GM18858 (cell line): ENCODE results near the gene OR2AT4.
"Not testable (repeated sequence)": the region's sequence is repeated elsewhere in the genome, so short reads cannot be mapped to it uniquely, and the experiment has no call there.

ENCODE experiments used
- ATAC-seq: cut with Tn5 transposase; IDR thresholded peaks from one replicate; pipeline ENCODE4 v1.9.1; 2021; ENCODE audit not compliant: unreplicated experiment

Gene OR2AT4

DNA sequence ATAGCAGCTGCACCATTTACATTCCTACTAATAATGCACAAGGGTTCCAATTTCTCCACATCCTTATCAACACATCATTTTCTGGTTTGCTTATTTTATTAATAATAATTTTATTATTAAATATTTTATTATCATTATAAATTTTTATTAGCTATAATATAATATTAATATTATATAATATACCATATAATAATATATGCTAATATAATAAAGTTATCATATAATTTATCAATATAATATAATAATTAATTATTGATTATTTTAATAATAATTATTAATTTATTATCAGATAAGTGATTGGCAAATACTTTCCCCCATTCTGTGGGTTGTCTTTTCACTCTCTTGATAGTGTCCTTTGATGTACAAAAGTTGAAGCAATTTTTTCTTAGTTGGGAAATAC, 27.7 kb downstream of the OR2AT4 start:
- ATAC-seq = no peak

DNA sequence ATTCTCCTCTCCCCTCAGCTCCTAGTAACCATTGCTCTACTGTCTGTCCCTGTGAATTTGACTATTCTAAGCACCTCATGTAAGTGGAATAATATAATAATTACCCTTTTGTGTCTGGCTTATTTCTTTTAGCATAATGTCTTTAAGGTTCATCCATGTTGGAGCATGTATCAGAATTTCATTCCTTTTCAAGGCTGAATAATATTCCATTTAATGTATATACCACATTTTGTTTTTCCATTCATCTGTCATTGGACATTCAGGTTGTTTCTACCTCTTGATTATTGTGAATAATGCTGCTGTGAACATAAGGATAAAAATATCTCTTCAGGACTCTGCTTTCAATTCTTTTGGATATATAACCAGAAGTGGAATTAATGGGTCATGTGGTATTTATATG, 28.1 kb downstream of the OR2AT4 start:
- no peak for ATAC-seq

DNA sequence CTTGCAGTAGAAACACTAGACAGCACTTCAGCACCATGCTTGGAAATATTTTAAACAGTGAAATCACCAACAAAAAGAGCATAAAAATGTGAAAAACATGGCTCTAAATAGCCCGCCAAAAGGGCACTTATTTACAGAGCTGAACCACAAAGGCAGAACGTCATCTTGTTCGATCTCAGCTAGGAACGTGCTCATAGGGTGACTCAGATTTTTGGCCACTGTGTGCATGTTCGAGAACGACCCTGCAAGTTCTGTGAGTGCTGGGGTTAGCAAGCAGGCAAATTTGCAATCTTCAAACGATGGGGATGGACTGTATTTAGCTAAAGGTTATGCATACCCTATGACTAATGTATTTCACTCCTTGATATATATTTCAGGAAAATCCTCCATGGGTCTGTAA, 30.6 kb downstream of the OR2AT4 start:
- ATAC-seq = no peak

DNA sequence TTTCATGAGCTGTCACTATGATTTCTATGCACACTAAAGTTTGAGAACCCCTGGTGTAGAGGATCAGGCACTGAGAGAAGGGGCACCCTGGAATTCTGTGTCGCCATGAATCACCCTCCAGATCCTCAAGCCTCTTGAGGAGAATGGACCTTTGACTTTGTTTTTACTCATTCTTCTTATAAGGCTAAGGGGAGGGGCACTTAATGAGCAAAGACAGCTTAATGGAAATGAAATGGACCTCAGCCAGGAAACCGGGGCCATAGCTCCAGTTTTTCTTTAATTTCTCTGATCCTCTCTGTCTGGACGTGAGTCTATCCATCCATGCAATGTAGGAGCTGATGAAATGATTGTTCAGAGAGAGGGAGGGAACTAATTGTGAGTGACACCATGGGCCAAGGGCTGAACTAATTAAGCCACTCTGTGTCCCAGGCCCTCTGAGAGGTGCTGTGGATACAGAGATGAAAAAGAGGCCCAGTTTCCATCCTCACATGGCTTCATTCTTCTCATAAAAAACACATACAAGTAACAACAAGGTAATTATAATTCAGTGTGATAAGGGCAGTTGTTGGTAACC, 32.8 kb downstream of the OR2AT4 start:
- no peak for ATAC-seq

DNA sequence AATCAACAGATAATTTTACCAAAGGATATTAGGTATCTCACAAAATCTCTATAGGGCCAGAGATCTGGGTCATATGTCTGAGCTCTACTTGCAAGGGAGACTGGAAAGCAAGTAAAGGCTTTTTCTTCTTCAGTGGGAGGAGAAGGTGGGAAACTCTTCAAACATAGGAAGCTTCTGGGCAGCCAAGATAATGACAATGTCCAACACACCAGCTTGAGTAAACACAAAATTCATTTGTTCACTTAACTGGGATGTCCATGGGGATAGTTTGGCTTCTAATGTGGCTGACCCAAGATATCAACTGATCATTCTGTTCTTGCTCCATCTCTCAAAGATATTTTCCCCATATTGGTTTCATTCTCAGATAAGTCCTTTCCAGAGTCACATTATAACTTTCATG, 37.4 kb downstream of the OR2AT4 start:
- ATAC-seq = no peak

DNA sequence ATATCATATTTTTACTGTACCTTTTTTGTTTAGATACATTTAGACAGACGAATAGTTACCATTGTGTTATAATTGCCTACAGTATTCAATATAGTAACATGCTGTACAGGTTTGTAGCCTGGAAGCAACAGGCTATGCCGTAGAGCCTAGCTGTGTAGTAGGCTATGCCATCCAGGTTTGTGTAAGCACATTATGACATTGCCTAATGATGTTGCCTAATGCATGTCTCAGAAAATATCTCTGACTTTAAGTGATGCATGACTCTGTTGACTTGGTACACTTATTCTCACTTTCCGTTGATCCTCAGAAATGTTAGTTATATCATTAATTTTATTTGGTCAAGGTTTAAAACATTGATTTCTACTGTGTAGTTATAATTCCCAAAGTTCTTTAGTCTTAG, 39.9 kb downstream of the OR2AT4 start:
- ATAC-seq = no peak

DNA sequence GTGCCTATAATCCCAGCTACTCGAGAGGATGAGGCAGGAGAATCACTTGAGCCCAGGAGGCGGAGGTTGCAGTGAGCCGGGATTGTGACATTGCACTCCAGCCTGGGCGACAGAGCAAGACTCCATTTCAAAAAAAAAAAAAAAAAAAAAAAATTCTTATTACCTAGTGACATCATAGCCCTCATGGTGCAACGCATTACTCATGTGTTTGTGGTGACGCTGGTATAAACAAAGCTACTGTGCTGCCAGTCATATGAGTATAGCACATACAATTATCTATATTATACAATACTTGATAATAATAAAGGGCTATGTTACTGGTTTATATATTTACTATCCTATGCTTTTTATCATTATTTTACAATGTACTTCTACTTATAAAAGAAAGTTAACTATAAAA, 41.2 kb downstream of the OR2AT4 start:
- ATAC-seq = no peak

DNA sequence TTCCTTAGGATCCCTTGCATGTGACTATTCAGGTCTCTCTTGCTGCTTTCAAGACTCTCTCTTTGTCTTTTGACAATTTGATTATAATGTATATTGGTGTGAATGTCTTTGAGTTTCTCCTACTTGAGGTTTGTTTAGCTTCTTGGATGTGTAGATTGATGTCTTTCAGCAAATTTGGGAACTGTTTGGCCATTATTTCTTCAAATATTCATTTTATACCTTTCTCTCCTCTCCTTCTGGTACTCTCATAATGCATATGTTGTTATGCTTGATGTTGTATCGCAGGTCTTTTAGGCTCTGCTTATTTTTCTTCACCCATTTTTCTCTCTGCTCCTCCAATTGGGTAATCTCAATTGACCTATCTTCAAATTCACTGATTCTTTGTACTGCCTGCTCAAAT, 44.2 kb downstream of the OR2AT4 start:
- no peak for ATAC-seq

DNA sequence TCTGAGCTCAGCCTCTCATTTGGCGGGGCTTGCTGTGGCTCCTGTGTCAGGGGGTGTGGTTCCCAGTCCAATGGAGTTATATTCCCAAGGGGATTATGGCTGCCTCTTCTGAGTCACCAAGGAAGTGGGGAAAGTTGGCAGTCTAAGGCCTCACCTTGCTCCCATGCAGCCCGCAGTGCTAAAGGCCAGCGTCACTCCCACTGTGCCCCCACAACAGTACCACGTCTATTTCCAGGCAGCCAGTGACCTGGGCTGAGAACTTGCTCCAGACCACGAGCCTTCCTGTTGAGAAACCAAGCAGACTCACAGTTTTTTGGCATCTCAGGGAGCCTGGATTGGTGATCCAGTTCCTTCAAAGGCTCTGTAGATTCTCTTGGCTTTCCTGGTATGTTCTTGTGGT, 45.6 kb downstream of the OR2AT4 start:
- no peak for ATAC-seq

DNA sequence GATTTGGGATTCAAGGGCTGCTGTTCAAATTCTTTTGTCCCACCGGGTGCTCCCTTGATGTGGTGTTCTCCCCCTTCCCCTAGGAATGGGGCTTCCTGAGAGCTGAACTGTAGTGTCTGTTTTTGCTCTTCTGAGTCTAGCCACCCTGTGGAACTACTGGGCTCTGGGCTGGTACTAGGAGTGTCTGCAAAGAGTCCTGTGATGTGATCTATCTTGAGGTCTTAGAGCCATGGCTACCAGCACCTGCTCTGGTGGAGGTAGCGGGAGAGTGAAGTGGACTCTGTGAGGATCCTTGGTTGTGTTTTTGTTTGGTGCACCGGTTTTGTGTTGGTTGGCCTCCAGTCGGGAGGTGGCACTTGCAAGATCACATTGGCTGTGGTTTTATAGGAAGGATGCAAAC, 46.2 kb downstream of the OR2AT4 start:
- no peak for ATAC-seq

DNA sequence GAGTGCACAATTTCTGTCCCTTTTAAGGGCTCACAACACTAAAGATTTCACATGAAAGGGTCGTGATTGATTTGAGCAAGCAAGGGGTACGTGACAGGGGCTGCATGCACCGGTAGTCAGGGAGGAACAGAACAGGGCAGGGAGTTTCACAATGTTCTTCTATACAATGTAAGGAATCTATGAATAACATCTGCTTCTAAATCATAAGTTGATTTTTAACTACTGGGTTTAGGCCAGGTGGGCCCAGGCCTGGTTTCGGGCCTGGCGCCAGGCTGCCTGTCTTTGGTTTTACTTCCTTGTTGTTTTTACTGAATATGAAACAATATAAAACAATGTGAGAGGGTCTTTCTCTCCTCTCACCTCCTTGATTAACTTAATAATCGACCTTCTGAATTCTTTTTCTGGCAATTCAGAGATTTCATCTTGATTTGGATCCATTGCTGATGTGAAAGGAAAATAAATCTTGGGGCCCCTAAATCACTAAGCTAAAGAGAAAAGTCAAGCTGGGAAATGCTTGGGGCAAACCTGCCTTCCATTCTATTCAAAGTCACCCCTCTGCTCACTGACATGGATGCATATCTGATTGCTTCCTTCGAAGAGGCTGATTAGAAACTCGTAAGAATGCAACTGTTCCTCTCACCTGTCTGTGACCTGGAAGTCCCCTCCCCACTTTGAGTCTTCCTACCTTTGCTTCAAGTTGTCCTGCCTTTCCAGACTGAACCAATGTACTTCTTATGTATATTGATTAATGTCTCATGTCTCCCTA, 47.0 kb downstream of the OR2AT4 start:
- not testable (repeated sequence) for ATAC-seq

DNA sequence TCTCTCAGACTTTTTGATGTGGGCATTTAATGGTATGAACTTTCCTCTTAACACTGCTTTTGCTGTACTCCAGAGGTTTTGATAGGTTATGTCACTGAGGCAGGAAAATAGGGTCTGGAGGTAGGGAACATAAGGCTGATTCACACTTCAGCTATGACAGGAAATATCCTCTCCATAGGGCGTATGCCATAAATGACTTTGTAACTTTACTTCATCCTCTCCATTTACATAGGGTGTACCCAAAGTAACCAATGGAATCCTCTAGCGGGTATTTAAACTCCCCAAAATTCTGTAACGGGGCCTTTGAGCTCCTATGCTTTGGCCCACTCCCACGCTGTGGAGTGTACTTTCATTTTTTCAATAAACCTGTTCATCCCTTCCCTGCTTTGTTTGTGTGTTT, 49.5 kb downstream of the OR2AT4 start:
- no peak for ATAC-seq

DNA sequence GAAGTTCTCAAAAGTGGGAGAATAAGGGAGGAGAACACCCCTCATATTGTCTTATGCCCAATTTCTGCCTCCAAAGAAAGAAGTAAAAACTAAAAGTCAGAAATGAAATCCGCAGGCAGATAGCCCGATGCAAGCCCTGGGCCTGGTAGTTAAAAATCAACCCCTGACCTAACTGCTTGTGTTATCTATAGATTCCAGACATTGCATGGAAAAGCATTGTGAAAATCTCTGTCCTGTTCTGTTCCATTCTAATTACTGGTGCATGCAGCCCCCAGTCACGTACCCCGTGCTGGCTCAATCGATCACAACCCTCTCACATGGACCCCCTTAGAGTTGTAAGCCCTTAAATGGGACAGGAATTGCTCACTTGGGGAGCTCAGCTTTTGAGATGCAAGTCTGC, 50.0 kb downstream of the OR2AT4 start:
- ATAC-seq = not testable (repeated sequence)

DNA sequence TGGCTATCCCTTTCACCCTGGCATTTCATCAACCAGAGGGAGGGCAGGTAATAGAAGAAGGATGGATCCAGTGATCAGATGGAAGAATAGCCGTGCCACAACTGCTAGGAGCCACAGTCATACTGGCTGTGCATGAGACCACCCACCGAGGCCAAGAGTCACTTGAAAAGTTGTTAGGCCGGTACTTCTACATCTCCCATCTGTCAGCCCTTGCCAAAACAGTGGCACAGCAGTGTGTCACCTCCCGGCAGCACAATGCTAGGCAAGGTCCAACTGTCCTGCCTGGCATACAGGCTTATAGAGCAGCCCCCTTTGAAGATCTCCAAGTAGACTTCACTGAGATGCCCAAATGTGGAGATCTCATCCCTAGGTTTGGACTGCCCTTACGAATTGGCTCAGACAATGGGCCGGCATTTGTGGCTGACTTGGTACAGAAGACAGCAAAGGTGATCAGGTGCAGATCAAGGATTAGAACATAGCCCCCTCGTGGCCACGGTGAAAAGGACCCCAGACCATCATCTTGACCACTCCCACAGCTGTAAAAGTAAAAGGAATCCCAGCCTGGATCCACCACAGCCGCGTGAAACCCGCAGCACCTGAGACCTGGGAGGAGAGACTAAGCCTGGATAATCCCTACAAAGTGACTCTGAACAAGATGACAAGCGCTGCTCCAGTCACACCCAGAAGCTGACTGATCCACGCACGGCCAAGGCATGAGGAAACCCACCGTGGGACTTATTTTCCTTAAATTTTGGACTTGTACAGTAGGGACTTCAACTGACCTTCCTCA, 52.1 kb downstream of the OR2AT4 start:
- not testable (repeated sequence) for ATAC-seq

DNA sequence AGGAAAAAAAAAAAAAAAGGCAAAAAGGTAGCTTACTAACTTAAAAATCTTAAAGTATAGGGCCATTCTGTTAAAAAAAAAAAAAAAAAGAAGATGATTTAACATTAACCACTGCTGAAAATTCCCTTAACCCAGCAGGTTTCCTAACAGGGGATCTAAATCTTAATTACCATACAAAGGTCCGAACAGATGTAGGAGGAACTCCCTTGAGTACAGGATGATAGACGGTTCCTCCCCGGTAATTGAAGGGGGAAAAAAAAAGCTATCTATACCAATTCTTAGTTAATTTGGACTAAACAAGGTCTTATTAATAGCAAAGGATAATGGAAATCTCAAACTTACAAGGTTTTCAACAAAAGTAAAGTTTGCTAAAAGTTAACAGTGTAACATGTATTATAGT, 54.9 kb downstream of the OR2AT4 start:
- not testable (repeated sequence) for ATAC-seq

DNA sequence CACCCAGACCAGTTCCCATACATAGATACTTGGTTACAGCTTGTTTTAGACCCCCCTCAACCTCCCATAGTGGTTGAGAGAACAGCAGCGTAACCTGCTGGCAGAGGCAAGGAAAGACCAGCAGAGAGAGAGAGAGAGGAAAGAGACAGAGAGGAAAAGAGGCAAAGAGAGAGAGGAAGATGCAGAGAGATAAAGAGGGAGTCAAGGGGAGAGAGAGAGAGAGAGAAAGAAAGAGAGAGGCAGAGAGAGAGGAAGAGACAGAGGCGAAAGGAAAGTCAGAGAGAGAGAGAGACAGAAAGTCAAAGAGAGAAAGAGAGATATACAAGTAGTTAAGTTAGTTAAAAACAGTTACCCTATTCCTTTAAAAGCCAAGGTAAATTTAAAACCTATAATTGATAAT, 55.4 kb downstream of the OR2AT4 start:
- ATAC-seq = no peak

DNA sequence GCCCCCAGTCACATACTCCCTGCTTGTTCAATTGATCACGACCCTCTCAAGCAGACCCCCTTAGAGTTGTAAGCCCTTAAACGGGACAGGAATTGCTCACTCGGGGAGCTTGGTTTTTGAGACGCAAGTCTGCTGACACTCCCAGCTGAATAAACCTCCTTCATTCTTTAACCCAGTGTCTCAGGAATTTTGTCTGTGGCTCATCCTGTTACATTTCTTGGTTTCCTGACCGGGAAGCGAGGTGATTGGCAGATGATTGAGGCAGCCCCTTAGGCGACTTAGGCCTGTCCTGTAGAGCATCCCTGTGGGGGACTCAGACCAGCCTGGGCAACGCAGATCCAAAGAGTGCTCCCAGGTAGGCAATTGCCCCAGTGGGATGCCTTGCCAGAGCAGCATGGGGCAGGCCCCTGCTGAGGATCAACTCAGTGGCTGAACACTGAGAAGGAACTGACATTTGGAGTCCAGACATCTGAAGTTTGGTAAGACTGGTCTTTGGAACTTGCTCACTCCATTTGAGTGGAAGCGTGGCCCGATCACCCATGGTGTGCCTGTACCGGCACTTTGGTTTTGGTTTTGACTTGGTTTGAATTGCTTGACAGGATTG, 56.4 kb downstream of the OR2AT4 start:
- ATAC-seq = no peak

DNA sequence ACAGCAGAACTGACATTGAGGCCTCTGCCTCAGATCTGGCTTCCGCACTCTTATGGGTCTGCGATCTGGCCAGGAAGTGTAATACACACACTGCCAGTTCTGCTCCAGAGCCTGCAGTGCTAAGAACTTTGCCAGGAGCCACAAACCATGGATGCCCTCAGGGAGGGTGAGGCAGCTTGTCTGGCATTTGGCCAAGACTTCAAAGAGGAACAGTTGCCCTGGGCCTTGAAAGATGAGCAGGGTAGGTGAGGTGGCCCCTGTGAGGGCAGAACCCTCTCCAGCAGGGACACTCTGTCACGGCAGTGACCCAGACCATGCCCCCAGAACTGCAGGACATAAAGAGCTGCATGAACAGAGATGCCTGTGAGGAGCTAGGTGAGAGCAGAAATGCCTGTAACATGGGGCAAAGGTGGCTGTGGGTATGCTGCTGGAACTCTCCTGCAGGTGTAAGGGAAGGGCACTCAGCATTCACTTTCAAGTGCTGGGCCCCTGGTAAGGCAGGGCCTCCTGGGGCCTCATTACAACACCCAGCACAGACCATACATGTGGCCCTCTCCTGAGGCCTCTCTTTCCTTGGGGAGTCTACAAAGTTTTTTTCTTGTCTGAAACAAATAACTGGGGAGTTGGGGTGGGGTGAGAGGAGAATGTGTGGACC, 60.6 kb downstream of the OR2AT4 start:
- no peak for ATAC-seq

DNA sequence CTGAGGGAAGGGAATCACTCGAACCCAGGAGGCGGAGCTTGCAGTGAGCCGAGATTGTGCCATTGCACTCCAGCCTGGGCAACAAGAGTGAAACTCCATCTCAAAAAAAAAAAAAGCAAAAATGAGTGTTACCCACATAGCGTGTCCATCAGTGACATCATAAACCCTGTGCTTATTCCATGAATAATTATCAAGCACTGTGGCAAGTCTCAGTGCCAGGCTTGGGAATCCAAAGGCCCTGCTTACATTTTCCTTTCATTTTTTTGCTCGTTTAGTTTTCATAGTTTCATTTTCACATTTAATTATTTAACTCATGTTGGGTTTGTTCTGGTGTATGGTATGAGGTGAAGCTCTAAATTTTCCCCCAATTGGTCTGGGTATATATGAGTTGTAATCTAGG, 61.4 kb downstream of the OR2AT4 start:
- no peak for ATAC-seq

DNA sequence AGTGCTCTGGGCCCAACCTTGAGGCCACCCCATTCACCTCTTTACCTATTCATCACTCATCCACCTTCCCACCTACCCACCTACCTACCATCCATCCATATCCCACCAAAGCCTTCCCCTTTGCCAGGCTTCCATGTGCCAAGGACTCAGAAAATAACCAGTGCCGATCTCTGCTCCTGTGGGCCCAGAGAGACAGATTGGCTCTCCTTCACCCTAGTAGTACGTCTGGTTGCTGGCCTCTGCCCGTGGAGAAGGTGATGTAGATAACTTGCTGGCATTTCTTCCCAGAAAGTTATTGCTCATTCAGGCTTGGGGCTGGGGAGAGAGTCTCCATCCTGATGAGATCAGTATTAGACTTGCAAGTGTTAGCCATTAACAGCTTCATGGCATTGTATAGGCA, 62.8 kb downstream of the OR2AT4 start:
- no peak for ATAC-seq

DNA sequence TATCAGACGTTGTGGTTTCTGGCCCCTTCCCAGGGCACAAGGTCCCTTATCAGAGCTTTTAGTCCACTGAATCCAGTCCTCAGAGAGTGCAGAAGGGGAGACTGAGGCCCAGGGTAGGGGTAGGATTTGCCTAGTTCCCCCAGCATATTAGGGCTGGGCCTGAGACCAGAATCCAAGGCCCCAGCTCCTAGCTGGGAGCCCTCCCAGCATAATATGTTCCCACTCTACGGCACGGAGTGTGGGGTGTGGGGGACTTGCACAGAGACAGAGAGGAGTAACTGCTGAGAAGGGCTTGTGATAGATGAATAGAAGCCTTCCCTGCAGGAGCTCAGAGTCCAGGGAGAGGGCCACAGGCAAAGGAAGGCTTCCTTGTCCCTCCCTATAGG, 64.1 kb downstream of the OR2AT4 start:
- ATAC-seq = no peak
